GM19043 (cell line): Measurements from ENCODE around the gene GZF1.
A peak's percentile ranks its signal among the peaks of the same experiment; 100 is the strongest.

Experiments
- ATAC-seq: cut with Tn5 transposase; IDR thresholded peaks from one replicate; pipeline ENCODE4 v1.9.1; 2021; ENCODE audit warnings: low read depth; ENCODE audit not compliant: unreplicated experiment

GZF1 gene

DNA sequence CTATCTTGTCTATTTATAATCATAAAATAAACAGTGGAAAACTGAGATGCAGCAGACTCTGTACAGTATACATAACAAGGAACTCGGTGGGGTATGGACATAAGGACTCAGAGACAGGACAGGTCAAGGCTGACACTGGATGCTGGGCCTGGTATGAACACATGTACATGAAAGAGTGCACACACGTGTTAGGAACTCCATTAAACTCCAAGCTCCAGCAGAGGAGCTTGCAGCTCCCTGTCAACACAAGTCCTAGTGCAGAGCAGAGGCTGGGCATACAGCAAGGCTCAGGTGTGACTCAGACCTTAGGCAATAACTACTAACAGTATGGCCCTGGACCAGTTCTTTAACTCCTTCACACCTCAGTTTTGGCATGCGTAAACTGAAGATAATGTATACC is 42.2 kb downstream of the GZF1 start:
- no peak for ATAC-seq

DNA sequence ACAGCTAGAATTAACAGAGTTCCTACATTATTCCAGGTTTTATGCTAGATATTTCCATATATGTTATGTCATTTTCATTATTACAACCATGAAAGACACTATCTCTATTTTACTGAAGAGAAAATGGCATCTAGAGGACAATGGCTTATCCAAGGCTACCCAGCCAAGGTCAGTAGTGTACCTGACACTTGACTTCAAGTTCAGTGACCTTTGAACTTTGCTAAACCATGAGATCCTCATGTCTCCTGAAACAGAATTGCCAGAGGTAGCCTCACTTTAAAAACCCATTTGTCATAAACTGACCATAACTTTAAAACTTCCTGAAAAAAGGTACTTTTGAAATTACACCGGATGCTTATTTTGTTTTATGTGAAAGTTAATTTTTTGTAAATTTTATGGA is 44.9 kb downstream of the GZF1 start:
- ATAC-seq, result no peak

DNA sequence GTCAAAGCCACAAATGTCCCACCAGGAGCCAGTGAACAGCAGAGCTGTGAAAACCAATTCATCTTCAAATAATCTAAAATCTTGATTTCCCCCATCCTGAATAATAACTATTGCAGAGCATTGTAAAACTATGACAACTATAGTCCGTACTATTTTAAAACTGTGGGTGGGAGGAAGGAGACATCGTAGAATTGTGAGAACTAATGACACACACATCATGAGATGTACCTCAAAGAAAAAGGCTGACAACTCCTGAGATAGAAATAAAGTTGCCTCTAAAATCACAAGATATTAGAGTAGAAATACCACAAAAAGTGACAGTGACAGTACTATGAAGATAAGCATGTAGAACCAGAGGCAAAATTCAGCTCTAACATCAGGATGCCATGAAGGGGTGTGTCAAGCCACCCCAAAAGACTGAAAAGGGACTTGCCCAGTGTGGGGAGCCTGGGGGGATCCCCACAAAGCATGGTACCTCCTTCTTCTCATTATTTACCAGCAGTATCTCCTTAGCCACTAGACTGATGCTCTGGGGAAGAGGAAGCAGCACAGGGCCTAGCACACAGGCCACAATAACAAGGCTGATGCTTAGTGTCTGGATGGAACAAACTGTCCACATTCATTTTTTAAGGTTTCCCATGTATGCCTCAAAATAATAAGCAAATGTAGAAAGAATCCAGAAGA is 45.9 kb downstream of the GZF1 start:
- no peak for ATAC-seq

DNA sequence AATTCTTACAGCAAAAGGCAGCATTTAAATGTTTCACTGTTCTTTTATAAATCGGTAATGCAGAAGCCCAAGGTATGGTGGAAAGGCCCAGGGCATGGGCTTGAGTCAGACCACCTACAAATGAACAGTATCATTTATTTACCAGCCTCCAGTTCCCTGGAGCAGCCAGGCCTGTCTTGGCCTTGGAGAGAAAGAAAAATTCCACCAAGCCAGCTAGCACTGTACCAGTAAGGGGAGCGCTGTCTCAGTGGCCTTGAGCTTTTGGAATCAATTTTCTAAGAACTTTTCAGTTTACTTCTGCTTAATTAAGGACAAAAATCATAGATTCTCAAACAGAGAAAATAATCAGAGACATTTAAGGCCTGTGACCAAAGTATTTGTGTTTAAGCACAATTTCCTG is 47.0 kb downstream of the GZF1 start:
- no peak for ATAC-seq

DNA sequence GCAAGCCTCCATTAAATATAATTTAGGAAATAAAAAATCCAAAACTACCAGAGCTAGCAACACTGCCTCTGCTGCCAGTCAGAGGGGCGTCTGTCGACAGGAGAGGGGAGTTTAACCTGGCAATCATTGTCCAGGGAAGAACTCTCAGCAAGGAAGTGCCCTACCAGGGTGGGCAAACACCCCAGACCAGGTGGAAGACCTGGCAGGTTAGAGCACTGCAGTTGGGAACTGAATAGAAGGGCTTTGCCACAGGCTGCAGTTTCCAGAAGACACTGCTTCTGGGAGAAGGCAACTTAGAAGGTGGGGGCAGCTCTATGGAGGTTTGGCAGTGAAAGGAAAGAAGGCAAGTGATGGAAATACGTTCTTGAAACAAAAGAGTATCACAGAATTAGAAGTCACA is 47.8 kb downstream of the GZF1 start:
- no peak for ATAC-seq

DNA sequence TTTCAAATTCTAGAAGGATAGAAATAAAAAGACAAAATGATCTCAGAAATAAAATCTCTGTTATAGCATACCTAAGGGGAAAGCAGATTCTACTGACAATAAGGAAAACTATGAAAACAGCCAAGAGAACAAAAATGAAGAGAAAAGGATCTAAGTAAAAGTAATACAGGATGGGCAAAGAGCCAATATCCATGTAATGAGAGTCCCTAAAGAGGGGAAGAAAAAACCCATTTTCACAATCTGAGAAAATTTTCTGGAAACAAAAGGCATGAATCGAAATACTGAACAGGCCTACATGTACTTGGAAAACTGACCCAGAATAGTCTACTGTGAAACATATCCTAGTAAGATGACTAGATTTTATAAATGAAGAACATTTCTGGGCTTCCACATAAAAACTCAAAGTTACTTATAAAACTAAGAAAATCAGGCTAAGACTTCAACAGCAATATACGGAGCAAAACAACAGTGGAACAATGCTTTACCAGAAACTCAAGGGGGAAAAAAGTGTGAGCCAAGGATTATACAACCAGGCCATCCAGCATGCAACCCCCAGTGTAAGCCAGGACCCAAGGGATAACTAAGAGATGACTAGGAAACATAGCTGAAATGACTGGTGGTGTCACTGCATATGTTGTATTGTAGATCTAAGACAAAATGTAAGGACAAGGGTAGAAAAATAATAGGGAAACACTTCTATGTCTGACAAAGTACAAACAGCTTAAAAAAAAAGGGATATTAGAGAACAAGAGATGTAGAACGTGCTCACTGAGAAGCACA is 49.1 kb downstream of the GZF1 start:
- ATAC-seq, result no peak

DNA sequence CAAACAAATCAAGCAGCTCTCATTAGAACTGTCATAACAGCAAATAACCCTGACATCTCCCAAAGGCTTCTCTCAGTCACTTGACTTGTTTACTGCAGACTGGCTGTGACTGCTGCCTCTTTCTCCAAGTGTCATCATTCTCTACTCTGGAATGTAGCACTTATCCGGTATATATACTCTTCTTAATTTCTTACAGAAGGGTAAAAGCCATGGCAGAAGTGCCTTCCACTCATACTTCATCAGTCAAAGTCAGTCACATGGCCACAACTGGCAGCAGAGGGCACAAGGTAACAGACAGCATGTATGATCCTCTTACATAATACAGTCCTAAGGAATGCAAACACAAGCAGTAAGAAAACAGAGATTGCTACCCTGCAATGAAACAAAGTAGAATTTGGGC is 50.0 kb downstream of the GZF1 start:
- no peak for ATAC-seq

DNA sequence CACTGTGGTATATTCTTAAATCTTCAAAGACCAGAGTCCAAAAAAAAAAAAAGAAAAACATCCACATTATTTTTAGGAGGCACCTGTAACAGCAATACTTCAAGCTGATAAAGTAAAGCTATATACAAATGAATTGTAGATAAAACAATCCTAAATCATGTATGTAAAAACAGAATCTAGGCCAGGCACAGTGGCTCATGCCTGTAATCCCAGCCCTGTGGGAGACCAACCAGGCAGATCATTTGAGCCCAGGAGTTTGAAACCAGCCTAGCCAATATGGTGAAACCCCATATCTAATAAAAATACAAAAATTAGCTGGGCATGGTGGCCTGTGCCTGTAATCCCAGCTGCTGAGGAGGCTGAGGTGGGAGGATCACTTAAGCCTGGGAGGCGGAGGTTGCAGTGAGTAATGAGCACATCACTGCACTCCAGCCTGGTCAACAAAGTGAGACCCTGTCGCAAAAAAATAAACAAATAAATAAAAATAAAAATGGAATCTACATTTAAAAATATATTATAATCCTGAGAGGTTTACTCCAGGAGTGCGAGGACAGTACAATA is 52.0 kb downstream of the GZF1 start:
- no peak for ATAC-seq

DNA sequence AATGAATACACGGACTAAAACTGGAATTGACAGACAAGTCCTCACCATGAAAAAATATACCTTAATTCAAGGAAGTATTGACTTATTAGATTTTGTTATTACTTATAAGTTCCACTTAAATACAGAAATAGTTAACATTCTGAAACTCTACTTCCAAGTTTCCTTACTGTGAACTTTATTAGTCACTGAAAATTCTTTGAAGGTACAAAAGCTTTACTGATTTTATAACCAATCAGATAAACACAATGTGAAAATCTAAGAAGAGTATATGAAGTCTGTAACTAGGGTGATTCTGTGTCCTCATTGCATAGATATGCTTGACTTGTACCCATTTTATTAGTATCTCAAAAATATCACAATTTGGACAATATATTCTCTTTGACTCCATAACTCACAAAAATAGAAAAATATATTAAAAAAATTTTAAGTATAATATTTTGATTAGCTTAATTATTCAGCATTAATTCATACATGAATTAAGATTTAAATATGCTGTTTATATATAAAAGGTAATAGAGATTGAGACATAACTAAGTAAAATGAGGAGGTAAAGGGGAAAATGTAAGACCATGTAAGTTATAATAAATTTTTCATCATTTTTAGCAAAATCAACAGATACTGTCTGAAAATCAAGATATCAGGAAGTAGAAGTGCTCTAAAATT is 52.7 kb downstream of the GZF1 start:
- no peak for ATAC-seq

DNA sequence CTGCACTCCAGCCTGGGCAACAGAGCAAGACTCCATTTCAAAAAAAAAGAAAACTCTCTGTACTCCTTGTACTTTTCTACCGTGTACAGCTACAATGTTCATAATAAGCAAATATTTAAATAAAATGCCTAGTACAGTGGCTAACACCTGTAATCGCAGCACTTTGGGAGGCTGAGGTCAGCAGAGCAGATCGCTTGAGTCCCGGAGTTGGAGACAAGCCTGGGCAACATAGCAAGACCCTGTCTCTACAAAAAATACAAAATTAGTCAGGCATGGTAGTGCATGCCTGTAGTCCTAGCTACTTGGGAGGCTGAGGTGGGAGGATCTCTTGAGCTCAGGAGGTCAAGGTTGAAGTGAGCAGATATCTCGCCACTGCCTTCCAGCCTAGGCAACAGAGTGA is 53.6 kb downstream of the GZF1 start:
- ATAC-seq, result no peak

DNA sequence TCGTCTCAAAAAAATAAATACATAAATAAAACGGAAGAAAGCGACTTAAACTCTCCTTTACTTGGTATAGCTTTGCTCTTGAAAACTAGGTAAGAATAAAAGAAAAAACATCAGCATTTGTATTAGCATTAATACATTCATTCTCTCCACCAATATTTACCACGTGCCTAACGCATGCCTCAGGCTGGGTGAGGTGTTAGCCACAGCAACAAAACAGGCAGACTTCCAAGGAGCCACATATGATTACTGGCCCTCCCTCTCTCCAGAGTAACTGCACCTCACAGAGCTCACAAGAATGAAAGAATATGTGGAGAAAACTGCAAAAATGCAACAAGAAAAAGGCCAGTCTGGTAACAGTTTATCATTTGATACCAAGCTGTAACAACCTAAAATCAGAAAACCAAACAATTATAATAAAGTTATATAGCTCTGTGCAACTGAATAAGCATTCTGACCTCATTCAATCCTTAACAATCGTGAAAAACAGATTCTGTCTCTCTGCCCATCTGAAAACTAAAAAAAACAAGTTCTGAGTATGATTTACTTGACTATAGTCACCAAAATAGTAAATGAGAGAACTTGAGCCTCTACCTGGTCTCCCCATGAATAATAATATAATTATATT is 54.1 kb downstream of the GZF1 start:
- ATAC-seq, result no peak

DNA sequence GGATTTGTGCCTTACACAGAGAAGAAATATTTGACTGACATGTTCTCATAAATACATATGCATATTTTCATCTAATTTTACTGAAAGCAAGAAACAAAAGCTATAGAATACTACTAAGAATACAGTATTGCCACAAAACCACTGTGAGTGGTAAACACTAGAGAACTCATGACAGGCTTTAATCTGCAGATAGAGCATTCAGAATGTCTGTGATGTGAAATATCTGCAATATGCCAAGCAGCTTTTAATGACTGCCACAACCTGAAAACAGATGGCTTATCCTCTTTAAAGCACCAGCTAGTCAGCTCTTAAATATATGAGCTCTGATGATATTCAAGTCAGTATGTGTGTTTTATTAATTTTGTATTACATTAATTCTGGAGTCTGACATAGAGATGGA is 55.9 kb downstream of the GZF1 start:
- no peak for ATAC-seq

DNA sequence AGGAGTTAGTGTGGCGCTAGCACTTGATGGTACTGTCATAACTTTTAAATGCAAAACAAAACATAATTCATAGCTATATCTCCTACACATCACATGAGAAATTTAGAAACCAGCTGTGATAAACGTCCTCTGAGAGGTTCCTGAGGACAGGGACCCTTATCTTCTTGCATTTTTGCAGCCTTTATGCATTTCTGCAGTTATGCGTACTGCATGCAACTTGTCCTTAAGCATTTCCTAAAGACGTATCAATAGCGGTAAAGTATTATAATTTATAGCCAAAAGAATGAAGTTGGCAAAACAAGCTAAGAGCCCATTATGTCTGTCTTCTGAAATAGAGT is 57.6 kb downstream of the GZF1 start:
- ATAC-seq, result no peak

DNA sequence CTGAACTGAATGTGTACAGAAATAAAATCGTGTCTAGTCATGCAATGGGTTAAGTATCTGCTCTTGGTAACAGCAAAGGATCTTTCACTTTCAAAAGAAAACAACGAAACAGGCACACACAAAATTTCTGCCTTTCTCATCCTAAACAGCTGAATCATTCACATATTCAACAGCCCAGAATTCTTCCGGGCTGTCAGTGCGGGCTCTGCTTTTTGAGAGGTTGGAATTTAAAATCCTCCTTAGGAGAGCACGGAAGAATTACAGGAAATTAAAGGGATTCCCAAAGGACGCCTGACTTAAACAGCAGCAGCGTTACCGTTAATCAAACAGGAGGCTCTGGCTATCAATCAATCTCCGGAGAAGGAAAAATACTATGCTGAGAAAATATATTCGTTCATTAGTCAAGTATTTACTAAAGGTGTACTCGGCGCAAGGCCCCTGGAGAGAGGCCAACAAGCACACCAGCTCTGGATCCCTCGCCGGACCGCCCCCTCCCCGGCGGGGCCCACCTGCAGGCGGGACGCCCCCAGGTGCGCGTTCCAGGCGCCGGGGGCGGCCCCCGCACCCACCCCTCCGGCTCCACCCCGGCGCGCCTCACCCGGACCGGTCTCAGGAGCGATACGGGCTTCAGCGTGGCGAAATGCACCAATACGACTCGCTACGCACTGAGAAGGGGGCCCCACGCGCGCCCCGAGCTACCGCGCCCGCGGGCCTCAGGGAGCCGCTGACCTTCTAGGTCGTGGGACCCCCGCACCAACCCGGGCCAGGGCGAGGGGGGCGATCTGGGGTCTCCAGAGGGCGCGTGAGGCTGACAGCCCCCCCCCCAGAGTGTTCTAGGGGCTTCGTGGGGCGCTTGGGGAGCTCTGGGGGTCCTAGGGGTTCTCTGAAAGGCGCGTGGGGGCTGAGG is 58.3 kb downstream of the GZF1 start:
- no peak for ATAC-seq

DNA sequence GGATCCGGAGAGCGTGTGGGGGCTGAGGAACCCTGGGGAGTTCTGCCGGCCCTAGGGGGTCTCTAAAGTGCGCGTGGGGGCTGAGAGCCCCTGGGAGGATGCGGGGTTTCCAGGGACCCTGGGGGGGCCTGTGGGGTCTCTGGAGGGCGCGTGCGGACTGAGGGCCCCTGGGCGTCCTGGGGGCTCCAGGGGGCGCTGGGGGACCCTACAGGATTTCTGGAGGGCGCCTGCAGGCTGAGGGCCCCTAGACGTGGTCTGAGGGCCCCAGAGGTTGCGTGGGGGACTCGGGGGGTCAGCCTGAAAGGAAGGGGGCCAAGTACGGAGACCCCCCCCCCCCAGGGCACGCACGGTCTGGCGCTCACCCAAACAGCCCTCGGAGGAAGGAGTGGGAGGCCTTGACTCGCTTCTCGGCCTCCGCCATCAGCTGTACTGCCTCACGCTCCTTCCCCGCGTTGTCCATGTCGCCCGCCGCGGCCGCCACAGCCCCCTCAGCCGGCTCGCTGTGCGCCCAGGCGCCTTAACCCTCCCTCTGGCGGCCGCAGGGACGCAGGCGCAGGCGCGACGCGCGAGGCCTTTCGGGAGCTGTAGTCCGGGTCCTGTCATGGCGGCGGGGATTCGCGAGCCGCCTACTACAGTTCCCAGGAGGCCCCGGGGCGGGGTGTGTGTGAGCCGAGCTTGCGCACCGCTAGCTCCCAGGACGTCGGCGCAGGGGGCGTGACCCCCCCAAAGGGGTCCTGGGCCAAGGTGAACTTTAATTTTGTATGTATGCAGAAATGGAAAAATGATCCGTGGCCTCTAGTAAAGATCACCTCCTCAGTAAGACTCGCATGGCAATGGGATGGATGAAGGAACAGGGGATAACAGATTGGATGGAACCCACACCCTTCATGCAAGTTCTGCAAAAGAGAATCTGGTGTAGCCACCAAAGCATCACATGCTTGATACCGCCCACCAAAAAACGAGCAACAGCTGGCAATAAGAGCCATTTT is 59.3 kb downstream of the GZF1 start, which contains the start of gene NAPB:
TSS of gene NAPB (minus strand) at position 546 of the 989 bp plus-strand sequence. CDS start at position 460, 86 bp downstream.
- ATAC-seq, result peak; percentile 93
